AG09309 (cell line): ENCODE measurements around the gene ARHGEF17.

Experiments
- DNase-seq: peaks from one replicate; pipeline ENCODE4 v3.0.0-alpha.2; 2010; ENCODE audit warnings: low read depth
- H3K4me3 ChIP-seq: 2 replicates; pipeline ENCODE4 v1.5.1; 2011; ENCODE audit warnings: mild to moderate bottlenecking, low read depth, low read length, moderate library complexity; ENCODE audit not compliant: control insufficient read depth
- CTCF ChIP-seq: IDR thresholded peaks from 2 replicates; pipeline ENCODE4 v1.5.1; 2011; ENCODE audit warnings: mild to moderate bottlenecking, low read depth, low read length, inconsistent platforms; ENCODE audit not compliant: insufficient read depth, control insufficient read depth; ENCODE audit errors: missing control alignments

The ARHGEF17 gene

GRCh38 chr11:73308003-73308960 is at the start of gene ARHGEF17:
Gene ARHGEF17 (plus strand): TSS chr11:73308276. CDS start chr11:73308639, 363 bp downstream.
- TF ChIP-seq CTCF: no peak
- DNase-seq: no peak
- peak within 1 kb of the TSS; percentile 47 for H3K4me3 ChIP-seq

DNA sequence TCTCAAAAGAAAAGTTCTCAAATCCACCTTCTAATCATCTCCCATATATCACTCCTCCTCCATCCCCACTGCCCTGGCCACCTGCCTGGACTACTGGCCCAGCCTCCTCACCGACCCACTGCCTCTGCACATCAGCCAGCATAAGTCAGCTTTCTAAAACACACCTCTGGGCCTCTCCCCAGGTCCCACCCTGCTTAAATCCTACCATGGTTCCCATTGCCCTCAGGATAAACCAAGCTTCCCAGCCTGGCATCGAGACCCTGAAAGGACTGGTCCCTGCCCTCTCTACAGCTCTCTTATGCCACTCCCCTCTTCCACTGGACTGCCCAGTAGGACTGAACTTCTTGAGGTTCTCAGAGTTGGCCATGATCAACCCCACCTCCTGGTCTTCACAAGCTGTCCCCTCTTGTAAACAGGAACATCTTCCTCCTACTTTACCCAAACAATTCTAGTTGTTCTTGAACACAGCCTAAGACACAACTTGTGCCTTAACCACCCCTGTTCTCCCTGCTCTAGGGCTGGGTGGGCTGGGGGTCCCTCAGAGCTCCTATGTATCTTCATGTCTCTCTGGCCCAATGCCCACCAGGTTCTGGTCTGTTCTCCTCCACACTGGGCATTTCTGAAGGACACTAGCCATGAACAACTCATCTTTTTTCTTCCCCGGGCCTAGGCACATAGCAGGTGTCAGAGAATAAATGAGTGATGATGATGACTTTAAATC is 48.5 kb upstream of the ARHGEF17 start:
- no peak overlapping the region for H3K4me3 ChIP-seq
- DNase-seq: no peak
- no peak for TF ChIP-seq CTCF

GRCh38 chr11:73260127-73260457 is 48.0 kb upstream of the ARHGEF17 start:
- no peak for TF ChIP-seq CTCF
- H3K4me3 ChIP-seq: no peak overlapping the region
- DNase-seq: no peak

GRCh38 chr11:73262851-73263495 is 45.1 kb upstream of the ARHGEF17 start:
- no peak overlapping the region for H3K4me3 ChIP-seq
- no peak for TF ChIP-seq CTCF
- no peak for DNase-seq

DNA sequence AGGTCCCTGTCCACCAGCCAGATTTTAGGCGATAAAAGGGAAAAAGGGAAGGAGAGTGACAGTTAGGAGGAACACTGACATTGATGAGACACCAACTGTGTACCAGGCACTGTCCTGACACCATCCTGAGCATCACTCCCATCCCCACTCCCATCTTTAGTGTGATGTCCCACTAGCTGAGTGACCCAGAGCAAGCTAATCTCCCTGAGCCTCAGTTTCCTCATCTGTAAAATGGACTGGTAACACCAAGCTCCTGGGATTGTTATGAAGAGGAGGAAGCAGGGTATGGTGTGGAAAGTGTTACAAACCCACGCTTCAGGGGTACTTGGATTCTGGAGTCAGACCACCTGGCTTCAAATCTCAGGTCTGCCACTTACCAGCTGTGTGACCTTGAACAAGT is 44.4 kb upstream of the ARHGEF17 start:
- DNase-seq: no peak
- no peak for TF ChIP-seq CTCF
- H3K4me3 ChIP-seq: no peak overlapping the region

- DNase-seq: no peak
- H3K4me3 ChIP-seq: no peak overlapping the region
- TF ChIP-seq CTCF: no peak
Observed at GRCh38 chr11:73265278-73265810, 42.7 kb upstream of the ARHGEF17 start.
